SJCRH30 (cell line): ENCODE measurements around the gene ADAMTSL2. TPM values are rescaled to one million over a fixed set of nuclear protein-coding genes. Genes with fewer than 3 reads are reported as not detected.

ENCODE experiments used
- DNase-seq, 2 experiments: peaks; one replicate each; pipeline ENCODE4 v3.0.0-alpha.2; 2015 to 2020
- H3K27ac ChIP-seq: fragments of 250-450 bp; sonication (Bioruptor Pico); 2 replicates; pipeline ENCODE4 v1.5.1; 2020; ENCODE audit warnings: mild to moderate bottlenecking, moderate library complexity
- H3K27me3 ChIP-seq: fragments of 250-450 bp; sonication (Bioruptor Pico); 2 replicates; pipeline ENCODE4 v1.5.1; 2020; ENCODE audit warnings: mild to moderate bottlenecking, moderate library complexity
- H3K36me3 ChIP-seq: fragments of 250-450 bp; sonication (Bioruptor Pico); 2 replicates; pipeline ENCODE4 v1.5.1; 2020; ENCODE audit warnings: mild to moderate bottlenecking, moderate library complexity
- H3K4me1 ChIP-seq: fragments of 250-450 bp; sonication (Bioruptor Pico); 2 replicates; pipeline ENCODE4 v1.5.1; 2020; ENCODE audit warnings: mild to moderate bottlenecking, moderate library complexity
- H3K4me3 ChIP-seq: fragments of 250-450 bp; sonication (Bioruptor Pico); 2 replicates; pipeline ENCODE4 v1.5.1; 2020; ENCODE audit warnings: mild to moderate bottlenecking, moderate library complexity
- H3K9me3 ChIP-seq: fragments of 250-450 bp; sonication (Bioruptor Pico); replicated peaks from 2 replicates; pipeline ENCODE4 v1.5.1; 2020; ENCODE audit warnings: mild to moderate bottlenecking, moderate library complexity
- total RNA-seq: library from RNA; depleted of rRNA; stranded (reverse); fragments of >200 nt; shearing (Covaris generic); gene quantifications from 2 replicates; pipeline ENCODE4 v1.2.3, GENCODE V29; 2014

The ADAMTSL2 gene
- total RNA-seq, 1 experiment from 2014 or later: 3.3 TPM

GRCh38 chr9:133494636-133495326 is 39.7 kb upstream of the ADAMTSL2 start:
- no peaks in the 10 kb centered on the region for H3K36me3 ChIP-seq
- H3K4me3 ChIP-seq: no peak overlapping the region
- no peaks in the 10 kb centered on the region; the same call in 1 of the 2 replicates for H3K27me3 ChIP-seq
- H3K4me1 ChIP-seq: peaks cover 35% of the 10 kb centered on the region
- no peaks in the 10 kb centered on the region for H3K9me3 ChIP-seq
- no peak for DNase-seq
- H3K27ac ChIP-seq: no peak overlapping the region

- DNase-seq: no peak
- Histone ChIP-seq H3K4me3 (no peak overlapping the region), H3K4me1 (peaks cover 30% of the 10 kb centered on the region), H3K9me3 (no peaks in the 10 kb centered on the region), H3K27me3 (no peaks in the 10 kb centered on the region; the same call in 1 of the 2 replicates), H3K36me3 (no peaks in the 10 kb centered on the region), H3K27ac (no peak overlapping the region)
Observed at GRCh38 chr9:133495327-133496293, 38.9 kb upstream of the ADAMTSL2 start.

- Histone ChIP-seq H3K4me1 (peaks cover 19% of the 10 kb centered on the region), H3K27ac (no peak overlapping the region), H3K4me3 (no peak overlapping the region), H3K9me3 (peaks cover 9% of the 10 kb centered on the region), H3K36me3 (no peaks in the 10 kb centered on the region), H3K27me3 (no peaks in the 10 kb centered on the region; the same call in 1 of the 2 replicates)
- no peak for DNase-seq
Observed at GRCh38 chr9:133496861-133497842, 37.4 kb upstream of the ADAMTSL2 start.

GRCh38 chr9:133499132-133499891 is 35.2 kb upstream of the ADAMTSL2 start:
- Histone ChIP-seq H3K9me3 (peaks cover 15% of the 10 kb centered on the region), H3K27me3 (no peaks in the 10 kb centered on the region; the same call in 1 of the 2 replicates), H3K4me1 (peaks cover 6% of the 10 kb centered on the region; the same call in 1 of the 2 replicates), H3K27ac (no peak overlapping the region), H3K36me3 (no peaks in the 10 kb centered on the region), H3K4me3 (no peak overlapping the region)
- no peak for DNase-seq

GRCh38 chr9:133499892-133500270 is 34.6 kb upstream of the ADAMTSL2 start:
- Histone ChIP-seq H3K9me3 (peaks cover 15% of the 10 kb centered on the region), H3K27me3 (no peaks in the 10 kb centered on the region; the same call in 1 of the 2 replicates), H3K4me1 (peaks cover 6% of the 10 kb centered on the region; the same call in 1 of the 2 replicates), H3K27ac (no peak overlapping the region), H3K4me3 (no peak overlapping the region), H3K36me3 (no peaks in the 10 kb centered on the region)
- no peak for DNase-seq

GRCh38 chr9:133502112-133502511 is 32.4 kb upstream of the ADAMTSL2 start:
- no peaks in the 10 kb centered on the region for H3K36me3 ChIP-seq
- no peak overlapping the region for H3K4me3 ChIP-seq
- peaks cover 15% of the 10 kb centered on the region for H3K9me3 ChIP-seq

GRCh38 chr9:133505186-133505830 is 29.2 kb upstream of the ADAMTSL2 start:
- Histone ChIP-seq H3K9me3 (peaks cover 15% of the 10 kb centered on the region), H3K36me3 (no peaks in the 10 kb centered on the region), H3K4me1 (peaks cover 15% of the 10 kb centered on the region), H3K4me3 (no peak overlapping the region), H3K27ac (no peak overlapping the region), H3K27me3 (no peaks in the 10 kb centered on the region; the same call in 1 of the 2 replicates)
- no peak for DNase-seq

More at GRCh38 chr9:133502112-133502511, 32.4 kb upstream of the ADAMTSL2 start:
- Histone ChIP-seq H3K4me1 (peaks cover 6% of the 10 kb centered on the region), H3K27ac (no peak overlapping the region), H3K27me3 (no peaks in the 10 kb centered on the region; the same call in 1 of the 2 replicates)
- DNase-seq: no peak

- Histone ChIP-seq H3K27me3 (no peaks in the 10 kb centered on the region; the same call in 1 of the 2 replicates), H3K4me3 (no peak overlapping the region), H3K36me3 (no peaks in the 10 kb centered on the region), H3K9me3 (peaks cover 15% of the 10 kb centered on the region), H3K4me1 (peaks cover 16% of the 10 kb centered on the region), H3K27ac (no peak overlapping the region)
- DNase-seq: no peak
Observed at GRCh38 chr9:133505901-133506652, 28.4 kb upstream of the ADAMTSL2 start.

- no peak overlapping the region for H3K27ac ChIP-seq
- peaks cover 16% of the 10 kb centered on the region for H3K4me1 ChIP-seq
- no peak overlapping the region for H3K4me3 ChIP-seq
- H3K27me3 ChIP-seq: no peaks in the 10 kb centered on the region; the same call in 1 of the 2 replicates
- no peaks in the 10 kb centered on the region for H3K36me3 ChIP-seq
- peaks cover 9% of the 10 kb centered on the region; the same call in 1 of the 2 replicates for H3K9me3 ChIP-seq
- DNase-seq: no peak
Observed at GRCh38 chr9:133506653-133507038, 27.9 kb upstream of the ADAMTSL2 start.

- H3K27ac ChIP-seq: no peak overlapping the region
- H3K9me3 ChIP-seq: peaks cover 4% of the 10 kb centered on the region; the same call in 1 of the 2 replicates
- no peaks in the 10 kb centered on the region; the same call in 1 of the 2 replicates for H3K27me3 ChIP-seq
- DNase-seq: no peak
- peaks cover 16% of the 10 kb centered on the region for H3K4me1 ChIP-seq
- no peaks in the 10 kb centered on the region for H3K36me3 ChIP-seq
- H3K4me3 ChIP-seq: no peak overlapping the region
Observed at GRCh38 chr9:133507246-133507965, 27.1 kb upstream of the ADAMTSL2 start.

- no peaks in the 10 kb centered on the region; the same call in 1 of the 2 replicates for H3K27me3 ChIP-seq
- H3K9me3 ChIP-seq: no peaks in the 10 kb centered on the region
- no peak overlapping the region for H3K4me3 ChIP-seq
Observed at GRCh38 chr9:133508046-133508445, 26.5 kb upstream of the ADAMTSL2 start.

More at GRCh38 chr9:133508046-133508445, 26.5 kb upstream of the ADAMTSL2 start:
- no peak for DNase-seq
- H3K27ac ChIP-seq: no peak overlapping the region
- H3K4me1 ChIP-seq: peaks cover 16% of the 10 kb centered on the region
- H3K36me3 ChIP-seq: no peaks in the 10 kb centered on the region
